Hepatic stellate cell (primary cell): ENCODE results near the gene ZMIZ2.
"Not testable (repeated sequence)": the region's sequence is repeated elsewhere in the genome, so short reads cannot be mapped to it uniquely, and the experiment has no call there.

Experiments
- DNase-seq: peaks from one replicate; pipeline ENCODE4 v3.0.0; 2011; ENCODE audit warnings: low spot score

ZMIZ2 gene, protein sequence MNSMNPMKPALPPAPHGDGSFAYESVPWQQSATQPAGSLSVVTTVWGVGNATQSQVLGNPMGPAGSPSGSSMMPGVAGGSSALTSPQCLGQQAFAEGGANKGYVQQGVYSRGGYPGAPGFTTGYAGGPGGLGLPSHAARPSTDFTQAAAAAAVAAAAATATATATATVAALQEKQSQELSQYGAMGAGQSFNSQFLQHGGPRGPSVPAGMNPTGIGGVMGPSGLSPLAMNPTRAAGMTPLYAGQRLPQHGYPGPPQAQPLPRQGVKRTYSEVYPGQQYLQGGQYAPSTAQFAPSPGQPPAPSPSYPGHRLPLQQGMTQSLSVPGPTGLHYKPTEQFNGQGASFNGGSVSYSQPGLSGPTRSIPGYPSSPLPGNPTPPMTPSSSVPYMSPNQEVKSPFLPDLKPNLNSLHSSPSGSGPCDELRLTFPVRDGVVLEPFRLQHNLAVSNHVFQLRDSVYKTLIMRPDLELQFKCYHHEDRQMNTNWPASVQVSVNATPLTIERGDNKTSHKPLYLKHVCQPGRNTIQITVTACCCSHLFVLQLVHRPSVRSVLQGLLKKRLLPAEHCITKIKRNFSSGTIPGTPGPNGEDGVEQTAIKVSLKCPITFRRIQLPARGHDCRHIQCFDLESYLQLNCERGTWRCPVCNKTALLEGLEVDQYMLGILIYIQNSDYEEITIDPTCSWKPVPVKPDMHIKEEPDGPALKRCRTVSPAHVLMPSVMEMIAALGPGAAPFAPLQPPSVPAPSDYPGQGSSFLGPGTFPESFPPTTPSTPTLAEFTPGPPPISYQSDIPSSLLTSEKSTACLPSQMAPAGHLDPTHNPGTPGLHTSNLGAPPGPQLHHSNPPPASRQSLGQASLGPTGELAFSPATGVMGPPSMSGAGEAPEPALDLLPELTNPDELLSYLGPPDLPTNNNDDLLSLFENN

DNA sequence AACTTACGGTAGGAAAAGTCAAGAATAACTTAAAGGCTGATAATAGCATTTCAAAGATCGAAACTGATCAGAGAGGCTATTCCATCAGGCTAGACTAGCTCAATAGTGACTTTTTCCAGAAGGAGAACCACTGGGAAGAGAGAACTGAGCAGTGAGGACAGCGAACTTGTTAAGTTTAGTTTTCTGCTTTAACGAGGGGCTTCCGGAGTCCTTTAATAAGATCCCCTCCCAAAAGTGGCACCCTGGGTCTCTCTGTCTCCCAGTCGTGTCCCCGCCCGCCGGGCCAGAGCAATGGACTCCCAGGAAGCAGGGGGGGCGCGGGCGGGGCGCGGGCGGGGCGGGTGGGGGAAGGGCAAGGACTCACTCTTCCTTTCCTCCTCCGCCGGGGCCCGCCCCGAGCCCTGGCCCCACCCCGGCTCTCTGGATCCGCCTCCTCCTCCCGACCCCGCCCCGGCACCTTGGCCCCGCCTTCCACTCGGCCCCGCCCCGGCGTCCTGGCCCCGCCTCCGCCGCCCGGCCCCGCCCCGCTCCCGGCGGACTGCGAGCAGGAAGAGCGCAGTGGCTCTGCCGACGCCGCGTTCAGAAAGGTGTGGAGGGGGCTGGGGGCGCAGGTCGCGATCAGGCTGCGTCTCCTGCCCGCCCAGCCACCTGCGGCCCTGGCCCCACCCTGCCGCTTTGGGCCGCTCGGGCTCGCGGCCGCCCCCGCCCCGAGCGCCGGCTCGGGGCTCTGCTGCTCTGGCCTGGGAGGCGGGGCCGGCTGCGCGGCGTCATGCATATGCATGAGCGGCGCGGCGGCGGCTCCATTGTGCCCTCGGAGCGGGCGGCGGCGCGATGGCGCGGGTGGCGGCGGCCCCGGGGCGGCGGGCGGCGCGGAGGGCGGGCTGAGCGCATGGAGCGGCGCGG lies at the start of gene ZMIZ2:
Gene ZMIZ2 (plus strand): TSS at position 803 of the 903 bp plus-strand sequence. CDS start 7,403 bp downstream, outside the sequence.
- DNase-seq = peak; percentile 91

DNA sequence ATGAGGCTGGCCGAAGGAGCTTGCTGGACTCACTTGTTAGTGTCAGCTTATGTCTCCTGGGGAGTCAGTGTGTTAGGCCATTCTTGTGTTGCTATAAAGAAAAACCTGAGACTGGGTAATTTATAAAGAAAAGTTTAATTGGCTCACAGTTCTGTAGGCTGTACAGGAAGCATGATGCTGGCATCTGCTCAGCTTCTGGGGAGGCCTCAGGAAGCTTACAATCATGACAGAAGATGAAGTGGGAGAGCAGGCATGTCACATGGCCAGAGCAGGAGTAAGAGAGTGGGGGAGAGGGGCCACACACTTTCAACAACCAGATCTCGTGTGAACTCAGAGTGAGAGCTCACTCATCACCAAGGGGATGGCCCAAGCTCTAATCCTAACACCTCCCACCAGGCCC lies 49.0 kb upstream of the ZMIZ2 start:
- DNase-seq = not testable (repeated sequence)

DNA sequence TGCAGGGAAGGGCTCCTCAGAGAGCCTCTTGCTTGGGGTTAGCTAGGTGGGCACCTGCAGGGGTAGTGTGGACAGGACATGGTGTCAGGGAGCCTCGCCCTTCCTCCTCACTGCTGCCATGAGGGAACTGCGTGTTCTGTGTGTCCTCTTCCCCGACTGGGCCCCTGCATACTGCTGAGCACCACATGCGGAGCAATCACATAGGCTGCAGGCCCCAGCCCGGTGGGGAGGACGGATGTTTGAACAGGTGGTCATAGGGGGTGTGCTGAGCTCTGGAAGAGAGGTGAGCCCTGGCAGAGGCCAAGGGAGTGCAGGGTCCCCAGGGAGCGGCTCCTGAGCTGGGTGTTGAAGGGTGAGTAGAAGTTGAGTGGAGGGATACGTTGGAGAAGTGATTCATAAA lies 48.3 kb upstream of the ZMIZ2 start:
- DNase-seq = no peak

DNA sequence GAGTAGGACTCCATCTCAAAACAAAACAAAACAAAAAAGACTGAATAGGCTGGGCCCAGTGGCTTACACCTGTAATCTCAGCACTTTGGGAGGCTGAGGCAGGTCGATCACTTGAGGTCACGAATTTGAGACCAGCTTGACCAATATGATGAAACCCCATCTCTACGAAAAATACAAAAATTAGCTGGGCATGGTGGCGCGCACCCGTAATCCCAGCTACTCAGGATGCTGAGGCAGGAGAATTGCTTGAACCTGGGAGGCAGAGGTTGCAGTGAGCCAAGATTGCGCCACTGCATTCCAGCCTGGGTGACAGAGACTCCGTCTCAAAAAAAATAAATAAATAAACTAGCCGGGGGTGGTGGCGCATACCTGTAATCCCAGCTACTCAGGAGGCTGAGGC lies 45.3 kb upstream of the ZMIZ2 start:
- DNase-seq = not testable (repeated sequence)

DNA sequence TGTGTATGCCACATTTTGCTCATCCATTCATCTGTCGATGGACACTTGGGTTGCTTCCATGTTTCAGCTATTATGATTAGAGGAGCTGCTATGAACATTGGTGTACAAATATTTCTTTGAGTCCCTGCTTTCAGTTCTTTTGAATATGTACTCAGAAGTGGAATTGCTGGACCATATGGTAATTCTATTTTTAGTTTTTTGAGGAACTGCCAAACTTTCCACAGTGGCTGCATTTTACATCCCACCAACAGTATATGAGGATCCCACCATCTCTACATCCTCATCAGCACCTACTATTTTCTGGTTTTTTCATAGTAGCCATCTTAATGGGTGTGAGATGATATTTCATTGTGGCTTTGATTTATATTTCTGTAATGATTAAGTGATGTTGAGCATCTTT lies 44.7 kb upstream of the ZMIZ2 start:
- no peak for DNase-seq

DNA sequence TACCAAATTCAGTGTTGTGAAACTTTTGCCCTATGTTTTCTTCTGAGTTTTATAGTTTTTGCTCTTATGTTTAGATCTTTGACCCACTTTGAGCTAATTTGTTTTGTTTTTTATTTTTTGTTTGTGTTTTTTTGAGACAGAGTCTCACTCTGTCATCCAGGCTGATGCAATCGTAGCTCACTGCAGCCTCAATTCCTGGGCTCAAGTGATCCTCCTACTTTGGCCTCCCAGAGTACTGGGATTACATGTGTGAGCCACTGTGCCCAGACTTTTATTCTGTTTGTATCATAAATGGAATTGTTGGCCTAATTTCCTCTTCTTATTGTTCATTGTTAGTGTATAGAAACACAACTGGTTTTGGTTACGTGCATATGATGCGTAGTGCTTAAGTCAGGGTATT lies 43.2 kb upstream of the ZMIZ2 start:
- no peak for DNase-seq

DNA sequence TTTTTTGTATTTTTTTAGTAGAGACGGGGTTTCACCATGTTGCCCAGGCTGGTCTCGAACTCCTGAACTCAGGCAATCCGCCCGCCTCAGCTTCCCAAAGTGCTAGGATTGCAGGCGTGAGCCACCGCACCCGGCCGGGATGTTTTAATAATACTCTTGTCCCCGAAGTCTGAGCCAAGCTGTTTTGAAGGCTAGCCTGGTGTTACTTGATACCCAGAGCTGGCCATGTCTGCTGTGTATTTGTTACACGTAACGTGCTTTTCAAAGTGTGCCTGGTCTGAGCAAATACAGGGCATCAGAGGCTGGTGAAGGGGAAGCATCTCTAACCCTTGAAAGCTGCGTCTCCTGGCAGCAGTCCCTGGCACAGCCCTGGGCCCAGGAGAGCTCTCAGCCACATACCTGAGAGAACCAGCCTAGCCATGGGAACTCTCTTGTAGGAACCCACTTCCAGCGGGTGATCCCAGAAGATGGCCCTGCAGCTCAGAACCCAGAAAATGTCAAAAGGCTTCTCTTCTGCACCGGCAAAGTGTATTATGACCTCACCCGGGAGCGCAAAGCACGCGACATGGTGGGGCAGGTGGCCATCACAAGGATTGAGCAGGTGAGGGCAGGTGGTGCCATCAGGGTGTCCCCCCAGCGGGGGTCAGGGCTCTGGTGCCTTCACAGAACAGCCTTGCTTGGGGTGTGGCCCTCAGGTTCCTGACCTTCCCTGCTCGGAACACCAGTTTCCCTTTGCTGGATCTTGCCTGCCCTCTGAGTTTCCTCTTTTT lies 41.7 kb upstream of the ZMIZ2 start:
- DNase-seq = no peak

DNA sequence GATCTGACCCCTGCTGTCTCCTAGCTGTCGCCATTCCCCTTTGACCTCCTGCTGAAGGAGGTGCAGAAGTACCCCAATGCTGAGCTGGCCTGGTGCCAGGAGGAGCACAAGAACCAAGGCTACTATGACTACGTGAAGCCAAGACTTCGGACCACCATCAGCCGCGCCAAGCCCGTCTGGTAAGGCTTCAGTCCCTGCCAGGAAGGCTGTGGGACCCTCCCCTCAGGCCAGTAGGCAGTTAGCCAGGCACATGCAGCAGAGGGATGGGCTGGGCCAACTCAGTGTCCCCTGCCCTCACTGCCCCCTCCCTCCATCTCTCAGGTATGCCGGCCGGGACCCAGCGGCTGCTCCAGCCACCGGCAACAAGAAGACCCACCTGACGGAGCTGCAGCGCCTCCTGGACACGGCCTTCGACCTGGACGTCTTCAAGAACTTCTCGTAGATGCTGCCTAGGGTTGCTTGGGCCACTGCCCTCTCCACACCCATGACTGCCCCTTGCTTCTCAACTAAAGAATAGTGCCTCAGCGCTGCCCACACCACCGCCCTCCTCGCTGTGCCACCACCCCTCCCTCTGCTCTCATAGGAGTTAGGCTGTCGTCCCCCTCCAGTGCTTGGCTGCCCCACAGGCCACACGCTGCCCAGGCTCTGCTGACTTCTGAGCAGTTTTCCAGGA lies 41.0 kb upstream of the ZMIZ2 start:
- no peak for DNase-seq

DNA sequence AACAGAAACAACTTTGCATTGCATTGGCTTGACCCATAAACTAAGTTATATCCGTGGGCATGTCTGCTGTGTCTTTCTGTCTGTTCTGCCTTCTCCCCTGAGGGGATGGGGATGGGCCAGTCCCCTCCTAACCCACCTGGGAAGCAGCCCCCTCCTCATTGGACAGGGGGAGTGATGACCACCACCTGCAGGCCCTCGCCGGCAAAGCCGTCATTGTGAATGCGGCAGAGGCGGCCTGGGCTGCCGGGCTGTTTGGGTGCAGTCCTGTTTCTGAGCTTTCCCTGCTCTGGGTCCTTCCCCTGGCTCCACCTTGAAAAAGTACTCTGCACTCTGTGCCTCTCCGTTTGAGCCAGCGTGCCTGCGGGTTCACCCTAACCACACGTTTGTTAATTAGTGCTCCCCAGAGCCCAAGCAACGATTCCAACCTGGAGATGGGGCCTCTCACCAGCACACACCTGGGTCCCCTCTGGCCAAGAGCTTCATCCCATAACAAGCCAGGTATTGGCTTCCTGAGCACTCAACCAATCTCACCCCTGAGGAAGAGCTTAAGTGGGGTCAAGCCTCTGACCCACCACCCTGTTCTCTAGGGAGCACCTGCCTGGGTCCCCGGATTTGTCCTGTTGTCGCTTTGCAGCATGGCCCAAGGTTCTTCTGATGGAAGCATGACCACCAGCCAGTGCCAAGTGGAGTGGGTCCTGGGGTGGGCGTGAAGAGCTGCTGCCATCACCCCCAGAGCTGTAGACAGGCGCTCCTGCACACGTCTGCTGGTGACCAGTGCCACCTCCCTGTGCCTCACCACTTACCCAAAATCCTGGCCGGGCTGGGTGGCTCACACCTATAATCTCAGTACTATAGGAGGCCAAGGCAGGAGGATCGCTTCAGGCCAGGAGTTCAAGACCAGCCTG lies 39.4 kb upstream of the ZMIZ2 start:
- no peak for DNase-seq

DNA sequence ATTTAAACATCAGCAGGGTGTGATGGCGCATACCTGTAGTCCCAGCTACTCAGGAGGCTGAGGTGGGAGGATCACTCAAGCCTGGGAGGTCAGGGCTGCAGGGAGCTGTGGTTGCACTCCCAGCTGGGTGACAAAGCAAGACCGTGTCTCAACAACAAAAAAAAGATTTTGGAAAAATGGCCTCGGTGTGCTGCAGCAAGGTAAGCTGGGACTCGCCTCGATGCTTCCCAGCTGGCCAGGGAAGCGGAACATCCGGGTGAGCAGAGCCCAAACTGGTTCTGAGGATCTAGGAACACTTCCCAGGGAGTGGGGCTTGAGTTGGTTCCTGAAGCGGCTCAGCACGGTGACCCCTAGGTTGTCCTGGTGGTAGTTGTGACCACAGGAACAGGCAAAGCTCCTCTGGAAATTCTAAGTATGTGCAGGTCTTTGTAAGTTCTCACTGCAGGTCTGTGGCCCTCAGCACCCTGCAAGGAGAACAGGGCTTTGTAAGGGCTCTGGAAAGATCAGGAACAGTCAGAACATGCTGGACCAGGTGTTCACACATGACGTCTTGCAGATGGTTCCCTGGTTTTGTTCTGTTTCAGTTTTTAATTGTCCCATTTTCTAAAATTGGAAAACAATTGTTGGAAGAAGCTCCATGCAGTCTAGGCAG lies 38.6 kb upstream of the ZMIZ2 start:
- no peak for DNase-seq

DNA sequence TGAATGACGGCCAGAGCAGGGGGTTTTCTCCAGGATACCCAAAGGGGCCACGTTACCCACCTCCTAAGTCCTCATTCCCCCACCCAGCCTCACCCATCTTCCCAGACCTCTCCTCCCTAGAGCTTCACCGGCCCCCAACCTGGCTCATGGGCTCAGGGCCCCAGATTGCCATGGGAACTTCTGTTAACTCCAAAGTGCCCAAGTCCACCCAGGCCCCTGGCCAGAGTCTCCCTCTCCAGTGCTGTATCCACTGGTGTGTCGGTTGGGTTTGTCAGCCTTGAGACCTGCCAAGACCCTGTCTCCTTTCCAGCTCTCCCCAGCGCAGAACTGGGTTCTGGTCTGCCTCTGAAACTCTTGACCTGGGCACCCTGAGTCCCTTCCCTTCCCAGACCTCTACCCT lies 37.1 kb upstream of the ZMIZ2 start:
- no peak for DNase-seq

DNA sequence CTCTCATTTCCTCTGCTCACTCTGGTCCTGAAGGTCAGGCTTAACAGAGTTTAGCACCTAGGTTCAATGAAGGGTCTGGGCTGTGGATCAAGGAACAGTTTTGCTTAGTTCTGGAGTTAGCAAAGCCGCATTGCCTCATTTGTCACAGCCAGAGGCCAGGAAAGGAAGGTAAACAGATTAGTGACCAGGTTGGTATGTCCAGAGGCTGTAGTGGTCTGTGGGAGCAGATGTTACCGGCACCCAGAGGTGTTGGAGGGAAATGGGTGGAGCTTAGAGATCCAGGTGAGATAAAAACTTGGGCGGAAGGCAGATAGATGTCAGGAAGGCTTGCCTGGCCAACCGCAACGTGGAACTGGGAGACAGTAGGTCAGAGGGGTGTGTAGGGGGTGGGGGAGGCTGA lies 36.6 kb upstream of the ZMIZ2 start:
- DNase-seq = no peak

DNA sequence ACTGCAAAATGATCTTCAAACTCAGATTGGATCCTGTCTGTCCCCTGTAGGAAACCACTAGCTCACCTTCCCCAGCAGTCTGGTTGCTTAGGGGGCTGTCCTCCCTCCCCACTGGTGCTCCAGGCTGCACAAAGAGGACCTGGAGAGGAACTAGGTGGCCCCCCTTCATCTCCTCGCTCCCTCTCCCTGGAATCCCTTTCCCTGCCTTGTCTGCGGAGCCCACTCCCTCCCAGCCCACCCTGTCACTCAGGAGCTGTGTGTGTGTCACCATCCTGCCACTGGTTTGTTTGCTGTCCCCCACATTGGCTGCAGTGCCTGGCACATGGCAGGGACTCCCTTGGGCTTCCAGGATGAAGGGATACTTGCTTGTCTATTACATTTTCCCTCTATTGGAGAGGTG lies 35.5 kb upstream of the ZMIZ2 start:
- no peak for DNase-seq

DNA sequence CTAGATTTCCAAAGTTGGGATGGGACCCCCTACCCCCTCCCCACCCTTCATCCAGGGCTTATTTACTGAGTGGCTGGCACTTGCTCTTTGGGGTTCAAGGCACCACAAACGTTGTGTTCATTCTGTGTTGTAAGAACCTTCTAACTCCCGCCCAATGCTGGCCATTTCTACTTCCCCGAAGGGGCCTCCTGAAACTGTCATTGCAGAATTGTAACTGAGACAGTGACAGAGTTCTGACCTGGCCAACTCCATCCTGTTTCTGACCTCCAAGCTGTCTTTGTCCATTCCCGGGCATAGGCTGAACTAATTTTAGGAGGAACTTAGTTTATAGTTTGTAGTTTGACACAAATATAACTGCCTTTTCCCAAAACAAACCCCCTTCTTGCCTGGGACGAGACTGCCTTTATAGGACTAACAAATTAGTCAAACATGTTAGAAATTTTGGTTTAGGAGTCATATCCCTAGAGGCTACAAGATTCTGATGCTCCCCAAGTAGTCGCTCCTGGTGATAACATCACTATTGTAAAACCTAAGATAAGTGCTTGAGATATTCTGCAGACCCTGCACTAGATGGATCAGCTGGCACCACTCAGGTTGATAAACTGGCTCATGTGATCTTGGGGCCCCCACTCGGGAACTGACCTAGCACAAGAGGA lies 34.8 kb upstream of the ZMIZ2 start:
- DNase-seq = no peak

DNA sequence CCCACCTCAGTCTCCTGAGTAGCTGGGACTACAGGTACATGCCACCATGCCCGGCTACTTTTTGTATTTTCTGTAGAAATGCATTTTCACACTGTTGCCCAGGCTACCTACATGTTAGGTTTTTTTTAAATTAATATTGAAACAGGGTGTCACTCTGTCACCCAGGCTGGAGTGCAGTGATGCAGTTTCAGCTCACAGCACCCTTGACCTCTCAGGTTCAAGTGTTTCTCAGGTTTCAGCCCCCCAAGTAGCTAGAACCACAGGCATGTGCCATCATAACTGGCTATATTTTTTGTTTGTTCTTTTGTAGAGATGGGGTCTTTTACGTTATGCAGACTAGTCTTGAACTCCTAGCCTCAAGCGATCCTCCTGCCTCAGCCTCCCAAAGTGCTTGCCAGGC lies 32.4 kb upstream of the ZMIZ2 start:
- DNase-seq = no peak

DNA sequence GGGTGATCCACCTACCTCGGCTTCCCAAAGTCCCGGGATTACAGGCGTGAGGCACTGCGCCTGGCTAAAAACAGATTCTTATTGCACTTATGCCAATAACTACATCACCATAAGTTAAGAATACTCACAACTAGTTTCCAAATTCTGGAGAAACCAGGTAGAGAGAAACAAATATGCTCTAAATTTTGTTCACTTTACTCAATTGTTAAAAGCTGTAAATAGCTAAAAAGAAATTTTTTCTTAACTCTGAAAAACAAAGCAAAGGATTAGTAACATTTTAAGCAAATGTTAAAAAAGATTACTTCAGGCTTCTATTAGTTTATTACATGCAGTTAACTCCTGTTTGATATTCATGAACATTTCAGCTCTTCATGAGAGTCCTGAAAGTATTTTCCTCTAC lies 28.3 kb upstream of the ZMIZ2 start:
- no peak for DNase-seq

DNA sequence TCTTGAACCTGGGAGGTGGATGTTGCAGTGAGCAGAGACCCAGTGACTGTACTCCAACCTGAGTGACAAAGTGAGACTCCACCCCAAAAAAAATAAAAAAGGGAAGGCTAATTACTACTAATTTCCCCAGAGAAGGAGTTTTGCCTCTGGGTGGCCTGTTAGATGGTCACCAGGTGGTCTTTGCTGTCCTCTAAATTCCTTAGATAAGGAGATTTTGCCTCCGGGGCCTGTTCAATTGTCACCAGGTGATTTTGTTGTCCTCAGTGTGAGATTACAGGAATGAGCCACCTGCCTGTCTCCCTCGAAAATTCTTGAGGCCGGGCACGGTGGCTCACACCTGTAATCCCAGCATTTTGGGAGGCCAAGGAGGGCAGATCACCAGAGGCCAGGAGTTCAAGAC lies 24.4 kb upstream of the ZMIZ2 start:
- no peak for DNase-seq

DNA sequence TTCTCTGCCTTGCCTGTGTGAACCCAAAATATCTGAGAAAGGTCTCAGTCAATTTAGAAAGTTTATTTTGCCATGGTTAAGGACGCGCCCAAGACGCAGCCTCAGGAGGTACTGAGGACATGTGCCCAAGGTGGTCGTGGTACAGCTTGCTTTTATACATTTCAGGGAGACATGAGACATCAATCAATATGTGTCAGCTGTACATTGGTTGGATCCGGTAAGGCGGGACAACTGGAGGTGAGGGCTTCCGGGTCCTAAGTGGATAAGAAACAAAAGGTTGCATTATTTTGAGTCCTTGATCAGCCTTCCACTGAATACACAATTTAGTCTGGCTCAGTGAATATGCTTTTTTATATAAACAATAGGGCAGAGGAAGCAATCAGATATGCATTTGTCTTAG lies 22.4 kb upstream of the ZMIZ2 start:
- DNase-seq = not testable (repeated sequence)
